GM19099 (cell line): Measurements from ENCODE around the gene PRKRIP1.
"Not testable (repeated sequence)": the region's sequence is repeated elsewhere in the genome, so short reads cannot be mapped to it uniquely, and the experiment has no call there.

Experiments
- POLR2A ChIP-seq: IDR thresholded peaks from 3 replicates; pipeline ENCODE4 v1.6.1; 2011; ENCODE audit warnings: low read depth; ENCODE audit not compliant: insufficient read length; ENCODE audit errors: extremely low read depth

Gene PRKRIP1, protein sequence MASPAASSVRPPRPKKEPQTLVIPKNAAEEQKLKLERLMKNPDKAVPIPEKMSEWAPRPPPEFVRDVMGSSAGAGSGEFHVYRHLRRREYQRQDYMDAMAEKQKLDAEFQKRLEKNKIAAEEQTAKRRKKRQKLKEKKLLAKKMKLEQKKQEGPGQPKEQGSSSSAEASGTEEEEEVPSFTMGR

DNA sequence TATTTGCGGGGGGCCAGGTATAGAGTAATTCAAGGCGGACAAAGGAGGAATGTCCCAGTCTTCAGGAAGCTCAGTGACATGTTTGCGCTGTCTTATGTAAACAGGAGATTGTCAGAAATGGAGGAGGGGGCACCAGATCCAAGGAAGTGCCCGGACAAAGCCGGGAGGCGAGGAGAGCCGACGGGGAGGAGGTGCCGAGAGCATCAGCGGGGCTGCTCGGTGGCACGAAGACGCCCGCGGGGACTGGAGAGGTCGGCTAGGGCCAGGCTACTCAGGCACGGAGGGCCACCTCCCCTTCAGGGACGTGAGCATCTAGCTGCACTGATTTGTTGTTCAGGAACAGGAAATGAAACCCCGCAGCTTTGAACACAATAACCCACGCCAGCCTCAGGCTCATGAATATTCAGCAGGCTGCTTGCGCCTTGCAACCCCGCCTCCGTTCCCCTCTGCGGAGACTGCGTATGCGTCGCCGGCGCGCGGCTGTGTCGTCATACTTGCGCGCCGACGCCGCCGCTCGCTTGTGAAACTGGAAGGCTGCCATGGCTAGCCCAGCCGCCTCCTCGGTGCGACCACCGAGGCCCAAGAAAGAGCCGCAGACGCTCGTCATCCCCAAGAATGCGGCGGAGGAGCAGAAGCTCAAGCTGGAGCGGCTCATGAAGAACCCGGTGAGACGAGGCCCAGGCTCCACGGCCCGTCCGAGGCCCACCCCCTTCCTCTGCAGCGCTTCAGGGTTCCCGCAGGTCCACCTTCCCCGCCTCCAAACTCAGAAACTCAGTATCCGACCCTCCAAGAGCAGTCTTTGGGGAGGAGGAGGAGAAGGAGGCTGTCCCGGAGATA lies at the start of gene PRKRIP1:
TSS of gene PRKRIP1 (plus strand) at position 491 of the 837 bp plus-strand sequence. CDS start at position 540, 49 bp downstream.
- peak; percentile 69 for TF ChIP-seq POLR2A

DNA sequence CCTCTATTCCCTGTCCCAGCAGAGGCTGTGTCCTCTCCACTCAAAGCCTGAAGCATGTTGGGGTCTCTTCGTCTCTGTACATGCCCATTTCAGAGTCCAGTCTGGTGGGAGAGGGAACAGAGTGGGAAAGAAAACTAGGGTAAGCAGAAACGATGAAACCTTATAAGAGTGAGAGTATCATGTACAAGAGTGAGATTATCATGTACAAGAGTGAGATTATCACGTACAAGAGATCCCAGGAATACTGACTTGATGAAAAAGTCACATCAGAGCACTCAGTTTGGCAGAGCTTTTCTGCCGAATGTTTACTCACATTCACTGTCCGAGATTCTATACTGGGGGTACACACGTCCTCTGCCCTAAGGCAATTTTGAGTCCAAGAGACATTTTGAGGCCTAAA lies 39.8 kb upstream of the PRKRIP1 start, which contains the start of gene SPDYE6:
TSS of gene SPDYE6 (minus strand) at position 101 of the 400 bp plus-strand sequence. CDS start 421 bp downstream, outside the sequence.
- TF ChIP-seq POLR2A: not testable (repeated sequence)

- TF ChIP-seq POLR2A: peak; percentile 62
These were observed 32.4 kb upstream of the PRKRIP1 start for GRCh38 chr7:102363549-102364393.

DNA sequence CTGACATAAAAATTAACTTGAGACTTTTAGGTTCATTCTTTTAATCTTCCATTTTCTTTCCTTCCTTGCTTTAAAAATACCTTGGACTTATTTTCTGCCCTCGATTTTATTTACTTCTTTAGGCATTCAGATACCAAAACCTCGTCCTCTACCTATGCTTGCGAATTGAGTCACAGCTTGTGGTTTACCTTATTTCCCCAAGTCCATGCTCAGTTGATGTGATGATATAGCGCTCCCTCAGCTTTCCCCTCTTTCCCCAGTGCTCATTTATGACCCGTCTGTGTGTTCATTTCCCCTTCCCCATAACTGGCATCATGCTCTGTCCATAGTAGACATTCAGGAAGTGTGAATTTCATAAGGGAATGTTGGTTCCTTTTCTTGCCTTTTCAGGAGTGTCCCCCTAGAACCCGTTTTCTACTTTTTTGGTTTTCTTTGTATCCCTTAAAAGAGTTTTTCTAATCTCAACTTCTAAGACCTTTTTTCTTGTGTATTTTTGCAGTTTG lies 19.1 kb upstream of the PRKRIP1 start:
- no peak for TF ChIP-seq POLR2A

- TF ChIP-seq POLR2A: no peak
These were observed 9.1 kb upstream of the PRKRIP1 start for GRCh38 chr7:102387064-102387463.

- TF ChIP-seq POLR2A: no peak
These were observed 6.4 kb upstream of the PRKRIP1 start for GRCh38 chr7:102389810-102390209.

DNA sequence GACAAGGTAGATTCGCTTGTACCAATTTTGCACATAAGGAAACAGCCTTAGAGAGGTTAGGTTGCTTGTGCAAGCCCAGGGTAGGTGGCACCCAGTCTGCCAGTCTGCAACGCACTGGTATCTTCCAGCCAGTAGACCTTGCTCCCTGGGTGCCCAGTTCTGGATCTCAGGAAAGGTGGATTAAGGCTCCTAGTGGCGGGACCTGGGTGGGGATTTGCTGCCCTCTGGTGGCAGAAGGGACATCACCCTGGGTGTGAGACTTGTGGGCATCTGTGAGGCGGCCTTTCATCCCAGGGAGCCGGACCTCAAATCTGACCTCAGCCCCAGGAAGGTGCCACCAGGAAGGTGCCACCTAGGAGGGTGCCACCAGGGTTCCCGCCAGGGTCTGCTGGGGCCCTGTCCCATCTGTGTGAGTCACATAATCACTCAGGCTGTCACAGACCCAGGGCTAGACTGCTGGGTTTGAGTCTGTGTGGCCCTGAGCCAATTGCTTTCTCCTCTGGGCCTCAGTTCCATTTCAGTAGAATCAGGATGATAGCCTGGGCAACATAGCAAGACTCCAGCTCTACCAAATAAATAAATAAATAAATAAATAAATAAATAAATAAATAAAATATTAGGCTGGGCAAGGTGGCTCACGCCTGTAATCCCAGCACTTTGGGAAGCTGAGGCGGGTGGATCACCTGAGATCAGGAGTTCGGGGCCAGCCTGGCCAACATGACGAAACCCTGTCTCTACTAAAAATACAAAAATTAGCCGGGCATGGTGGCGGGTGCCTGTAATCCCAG lies 5.3 kb upstream of the PRKRIP1 start:
- TF ChIP-seq POLR2A: no peak

- no peak for TF ChIP-seq POLR2A
These were observed 3.8 kb upstream of the PRKRIP1 start for GRCh38 chr7:102392330-102392729.

DNA sequence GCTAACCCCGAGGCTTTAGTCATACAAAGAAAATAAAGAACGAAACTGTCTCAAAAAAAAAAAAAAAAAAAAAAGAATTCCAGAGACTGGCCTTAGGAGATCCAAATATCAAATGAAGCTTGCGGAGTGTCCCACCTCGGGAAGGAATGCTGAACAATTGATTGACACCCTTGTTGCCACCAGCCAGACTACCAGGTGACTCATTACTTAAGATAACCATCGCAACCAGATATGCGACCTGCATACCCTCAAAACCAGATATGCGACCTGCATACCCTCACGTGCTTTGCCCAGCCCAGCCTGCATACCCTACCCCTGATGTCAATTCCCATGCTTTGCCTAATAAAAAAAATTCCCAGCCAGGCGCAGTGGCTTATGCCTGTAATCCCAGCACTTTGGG lies 2.7 kb upstream of the PRKRIP1 start:
- no peak for TF ChIP-seq POLR2A

DNA sequence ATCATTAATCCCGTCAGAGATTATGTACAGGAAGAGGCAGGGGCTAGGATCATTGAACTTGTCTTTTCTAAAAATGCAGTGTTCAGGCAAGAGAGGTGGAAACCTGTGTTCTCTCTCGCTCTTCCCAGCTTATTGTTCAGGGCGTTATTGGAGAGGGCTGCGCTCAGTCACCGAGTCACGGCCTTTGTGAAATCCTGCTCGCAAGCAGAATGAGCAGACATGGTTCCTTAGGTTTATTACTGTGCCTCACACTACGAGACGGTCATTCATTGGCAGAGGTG lies 631 bp upstream of the PRKRIP1 start:
- TF ChIP-seq POLR2A: no peak

DNA sequence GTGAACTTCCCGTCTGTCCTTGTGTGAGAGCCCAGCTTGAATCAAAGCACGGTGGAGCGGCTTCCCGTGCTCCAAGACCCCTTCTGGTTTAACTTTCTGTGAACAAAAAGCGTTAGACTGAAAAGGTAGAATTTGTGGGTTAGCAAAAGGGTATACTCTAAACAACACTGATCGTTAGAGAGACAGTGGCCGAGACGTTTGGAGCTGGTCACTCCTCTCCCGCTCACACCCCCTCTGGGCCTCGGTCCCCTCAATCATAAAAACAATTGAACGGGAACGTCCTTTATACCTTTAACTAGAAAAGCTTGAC lies 502 bp downstream of the PRKRIP1 start:
- TF ChIP-seq POLR2A: no peak

DNA sequence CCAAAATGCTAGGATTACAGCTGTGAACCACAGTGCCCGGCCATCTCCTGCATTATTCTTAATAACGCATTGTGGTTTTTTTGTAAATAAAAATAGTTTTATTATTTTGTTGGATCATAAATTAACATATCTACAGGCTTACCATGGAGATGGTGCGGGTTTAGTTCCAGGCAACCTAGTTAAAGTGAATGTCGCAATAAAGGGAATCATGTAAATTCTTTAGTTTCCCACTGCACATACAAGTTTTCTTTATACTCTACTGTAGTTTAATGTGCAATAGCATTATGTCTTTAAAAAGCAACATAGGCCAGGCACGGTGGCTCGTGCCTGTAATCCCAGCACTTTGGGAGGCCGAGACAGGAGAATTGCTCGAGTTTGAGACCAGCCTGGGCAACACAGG lies 2.4 kb downstream of the PRKRIP1 start:
- no peak for TF ChIP-seq POLR2A

GRCh38 chr7:102400360-102400759 lies 4.2 kb downstream of the PRKRIP1 start:
- no peak for TF ChIP-seq POLR2A

- no peak for TF ChIP-seq POLR2A
These were observed 7.4 kb downstream of the PRKRIP1 start for GRCh38 chr7:102403563-102403962.

GRCh38 chr7:102404005-102404861 lies 8.1 kb downstream of the PRKRIP1 start:
- no peak for TF ChIP-seq POLR2A

GRCh38 chr7:102407910-102408309 lies 11.7 kb downstream of the PRKRIP1 start:
- TF ChIP-seq POLR2A: no peak
